Measurements from ENCODE around the gene PLXNA4.

DNA sequence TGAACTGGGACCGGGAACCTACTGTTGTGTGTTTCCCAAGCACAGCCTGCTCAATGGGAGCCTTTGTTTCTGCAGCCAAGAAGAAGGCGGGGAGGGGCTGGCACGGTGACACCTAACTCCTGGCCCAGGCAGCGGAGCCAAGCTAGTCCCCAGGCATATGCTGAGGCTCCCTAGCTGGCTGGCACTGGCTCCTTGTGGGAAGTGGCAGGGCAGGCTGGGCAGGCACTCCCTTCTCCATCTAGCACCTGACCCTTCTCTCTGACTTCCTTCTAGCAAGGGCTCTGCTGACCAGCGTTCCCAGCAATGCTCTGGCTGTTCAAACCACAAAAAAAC, 325.0 kb downstream of the PLXNA4 start:
- TF ChIP-seq, protein P1, sequence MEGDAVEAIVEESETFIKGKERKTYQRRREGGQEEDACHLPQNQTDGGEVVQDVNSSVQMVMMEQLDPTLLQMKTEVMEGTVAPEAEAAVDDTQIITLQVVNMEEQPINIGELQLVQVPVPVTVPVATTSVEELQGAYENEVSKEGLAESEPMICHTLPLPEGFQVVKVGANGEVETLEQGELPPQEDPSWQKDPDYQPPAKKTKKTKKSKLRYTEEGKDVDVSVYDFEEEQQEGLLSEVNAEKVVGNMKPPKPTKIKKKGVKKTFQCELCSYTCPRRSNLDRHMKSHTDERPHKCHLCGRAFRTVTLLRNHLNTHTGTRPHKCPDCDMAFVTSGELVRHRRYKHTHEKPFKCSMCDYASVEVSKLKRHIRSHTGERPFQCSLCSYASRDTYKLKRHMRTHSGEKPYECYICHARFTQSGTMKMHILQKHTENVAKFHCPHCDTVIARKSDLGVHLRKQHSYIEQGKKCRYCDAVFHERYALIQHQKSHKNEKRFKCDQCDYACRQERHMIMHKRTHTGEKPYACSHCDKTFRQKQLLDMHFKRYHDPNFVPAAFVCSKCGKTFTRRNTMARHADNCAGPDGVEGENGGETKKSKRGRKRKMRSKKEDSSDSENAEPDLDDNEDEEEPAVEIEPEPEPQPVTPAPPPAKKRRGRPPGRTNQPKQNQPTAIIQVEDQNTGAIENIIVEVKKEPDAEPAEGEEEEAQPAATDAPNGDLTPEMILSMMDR (IDR thresholded peaks at IDR 0.05) = no peak
- TF ChIP-seq POLR2A (IDR thresholded peaks at IDR 0.05) = no peak
- no peak for TF ChIP-seq EP300 (IDR thresholded peaks at IDR 0.05)

Measured in stomach (tissue), 4 donors.